CD4-positive, alpha-beta T cell (primary cell): ENCODE results near the gene DESI2. TPM values are rescaled to one million over a fixed set of nuclear protein-coding genes. Genes with fewer than 3 reads are reported as not detected.
A peak's percentile ranks its signal among the peaks of the same experiment; 100 is the strongest.

Experiments used
- ATAC-seq: fragments of 200-7000 bp; cut with Tn5 transposase; one replicate; pipeline ENCODE4 v1.10.0; 2022; ENCODE audit warnings: mild to moderate bottlenecking; ENCODE audit not compliant: poor library complexity
- CTCF ChIA-PET: fragments of 350-600 bp; sonication (Branson Sonifier 250); formaldehyde crosslinking; loops from one replicate; lab custom pipeline; 2021; ENCODE audit warnings: antibody characterized with exemption, inconsistent platforms; lab: Charles Lee
- POLR2A ChIA-PET: fragments of 350-600 bp; sonication (Branson Sonifier 250); formaldehyde crosslinking; loops from one replicate; lab custom pipeline; 2021; ENCODE audit warnings: antibody characterized with exemption, inconsistent platforms; lab: Charles Lee
- DNase-seq, 14 experiments: peaks; one replicate each; pipeline ENCODE4 v3.0.0-alpha.2; 2013 to 2020; ENCODE audit warnings: mixed read lengths in 2 of 14
- H3K27ac ChIP-seq, 2 donors: one replicate each; pipeline versions ENCODE4 v1.5.1 to v1.7.0; 2013; ENCODE audit warnings: low read length in 2 of 2, low read depth in 1 of 2, mild to moderate bottlenecking in 1 of 2
- H3K27me3 ChIP-seq, 2 experiments: 1 replicate in 1 of 2; 2 replicates in 1 of 2; pipeline versions ENCODE4 v1.6.1 to v1.7.0; 2013; ENCODE audit warnings: low read length in 2 of 2, control low read depth in 1 of 2, mild to moderate bottlenecking in 1 of 2, moderate library complexity in 1 of 2; ENCODE audit not compliant: insufficient read depth in 2 of 2, control insufficient read depth in 1 of 2
- H3K36me3 ChIP-seq: one replicate; pipeline ENCODE4 v1.6.1; 2013; ENCODE audit warnings: low read length, control low read depth; ENCODE audit not compliant: insufficient read depth
- H3K4me1 ChIP-seq: one replicate; pipeline ENCODE4 v1.6.1; 2013; ENCODE audit warnings: low read length, control low read depth; ENCODE audit not compliant: insufficient read depth
- H3K4me3 ChIP-seq: one replicate; pipeline ENCODE4 v1.5.1; 2013; ENCODE audit warnings: mild to moderate bottlenecking, low read length, moderate library complexity
- H3K9me3 ChIP-seq, 2 experiments: 1 replicate in 1 of 2; 2 replicates in 1 of 2; pipeline versions ENCODE4 v1.6.1 to v1.7.0; 2013; ENCODE audit warnings: low read length in 2 of 2, mild to moderate bottlenecking in 2 of 2, control low read depth in 1 of 2, moderate library complexity in 1 of 2; ENCODE audit not compliant: control insufficient read depth in 1 of 2, insufficient read depth in 1 of 2
- H3K27ac Mint-ChIP-seq: one replicate; pipeline ENCODE4 v1.8.0; 2020; ENCODE audit warnings: mixed read lengths
- H3K27me3 Mint-ChIP-seq: one replicate; pipeline ENCODE4 v1.8.0; 2021; ENCODE audit warnings: mixed read lengths
- H3K36me3 Mint-ChIP-seq: one replicate; pipeline ENCODE4 v1.8.0; 2021; ENCODE audit warnings: low read depth, mixed read lengths
- H3K4me1 Mint-ChIP-seq: one replicate; pipeline ENCODE4 v1.8.0; 2021; ENCODE audit warnings: low read depth, mixed read lengths
- H3K4me3 Mint-ChIP-seq: one replicate; pipeline ENCODE4 v1.8.0; 2020; ENCODE audit warnings: mild to moderate bottlenecking, mixed read lengths
- H3K9me3 Mint-ChIP-seq: one replicate; pipeline ENCODE4 v1.8.0; 2020; ENCODE audit warnings: mixed read lengths
- CTCF ChIP-seq: fragments of 200-600 bp; IDR thresholded peaks from one replicate; pipeline ENCODE4 v1.8.0; 2022; ENCODE audit warnings: antibody characterized with exemption, mild to moderate bottlenecking
- intact Hi-C, 2 experiments: fragments of 100-400 bp; cut with DNase I in 1 of 2; cut with micrococcal nuclease in 1 of 2; formaldehyde crosslinking; loops; one replicate each; pipeline versions ENCODE4 v1.15.1 to v1.9.0; 2023 to 2025; cut with DNase I, micrococcal nuclease
- total RNA-seq, 174 experiments: library from RNA in 2 of 174; stranded (reverse) in 2 of 174; gene quantifications; one replicate each; pipeline ENCODE4 v1.2.3 and lab custom pipeline; 2021 to 2026

DESI2 gene
- total RNA-seq, 2 experiments from 2014 or later = 12.9 to 13.7 TPM

- Mint-ChIP-seq H3K36me3 (peaks cover under 1% of the 10 kb centered on the region), H3K4me3 (peak overlapping the region; percentile 88), H3K27ac (peak overlapping the region; percentile 83), H3K9me3 (no peaks in the 10 kb centered on the region), H3K4me1 (peaks cover 13% of the 10 kb centered on the region), H3K27me3 (no peaks in the 10 kb centered on the region)
- POLR2A ChIA-PET = interaction anchor here (0.6 to 2.8 kb wide), 13 partner anchors 17 to 1397 kb away, joined by 3 to 39 read pairs (median 6); partner anchors contain the start of genes CATSPERE, CEP170, COX20 and HNRNPU
- H3K9me3 ChIP-seq = no peaks in the 10 kb centered on the region
- no peaks in the 10 kb centered on the region for H3K27me3 ChIP-seq
- no peak for DNase-seq
- H3K4me3 ChIP-seq = peak overlapping the region; percentile 58
- CTCF ChIA-PET = interaction anchor here (1.0 to 1.6 kb wide), 2 partner anchors 149 to 200 kb away, joined by 3 to 4 read pairs; no protein-coding TSS in a partner anchor
- peak overlapping the region; percentile 40 to 74 for H3K27ac ChIP-seq
- H3K4me1 ChIP-seq = peaks cover 23% of the 10 kb centered on the region
- no peak for ATAC-seq
- intact Hi-C loops = loop anchor here (1.0 to 10.0 kb wide), 12 partner anchors 47 to 1913 kb away; partner anchors contain the start of genes COX20 (in 2 of the 2), ADSS2 (in 1 of the 2), CEP170 (in 1 of the 2) and CNST (in 1 of the 2)
- no peak for TF ChIP-seq CTCF
- peaks cover 9% of the 10 kb centered on the region for H3K36me3 ChIP-seq
Measured at GRCh38 chr1:244651956-244652622, 837 bp upstream of the DESI2 start.

- TF ChIP-seq CTCF = no peak
- Mint-ChIP-seq H3K9me3 (no peaks in the 10 kb centered on the region), H3K4me3 (no peak overlapping the region), H3K27me3 (no peaks in the 10 kb centered on the region), H3K4me1 (peaks cover 28% of the 10 kb centered on the region), H3K36me3 (peaks cover 16% of the 10 kb centered on the region), H3K27ac (no peak overlapping the region)
- peak overlapping the region; percentile 23 to 53 for H3K27ac ChIP-seq
- ATAC-seq (no peak), DNase-seq (peak in 5 of 14 experiments; percentile 3 to 17 (median 9))
- no peaks in the 10 kb centered on the region for H3K27me3 ChIP-seq
- ChIA-PET POLR2A (interaction anchor here (0.7 to 2.8 kb wide), 8 partner anchors 77 to 1398 kb away, joined by 3 to 39 read pairs (median 4); partner anchors contain the start of genes CEP170, COX20 and HNRNPU), CTCF (interaction anchor here (0.9 to 1.6 kb wide), 3 partner anchors 12 to 201 kb away, joined by 3 to 4 read pairs (median 4); no protein-coding TSS in a partner anchor)
- intact Hi-C loops = loop anchor here (1.0 to 10.0 kb wide), 10 partner anchors 184 to 1911 kb away; partner anchors contain the start of genes ADSS2 (in 1 of the 2), CEP170 (in 1 of the 2), CNST (in 1 of the 2) and COX20 (in 1 of the 2)
- peak overlapping the region; percentile 80 for H3K4me3 ChIP-seq
- peaks cover 18% of the 10 kb centered on the region for H3K36me3 ChIP-seq
- peaks cover 23% of the 10 kb centered on the region for H3K4me1 ChIP-seq
- no peaks in the 10 kb centered on the region for H3K9me3 ChIP-seq
Measured at GRCh38 chr1:244653439-244654107, 647 bp downstream of the DESI2 start.
